ENCODE results near the gene ACSL3. TPM values are rescaled to one million over a fixed set of nuclear protein-coding genes. Genes with fewer than 3 reads are reported as not detected.
"Not testable (repeated sequence)": the region's sequence is repeated elsewhere in the genome, so short reads cannot be mapped to it uniquely, and the experiment has no call there.

Gene ACSL3
- total and polyA plus RNA-seq, 9 donors: 28.3 to 55.9 (median 48.2) TPM

DNA sequence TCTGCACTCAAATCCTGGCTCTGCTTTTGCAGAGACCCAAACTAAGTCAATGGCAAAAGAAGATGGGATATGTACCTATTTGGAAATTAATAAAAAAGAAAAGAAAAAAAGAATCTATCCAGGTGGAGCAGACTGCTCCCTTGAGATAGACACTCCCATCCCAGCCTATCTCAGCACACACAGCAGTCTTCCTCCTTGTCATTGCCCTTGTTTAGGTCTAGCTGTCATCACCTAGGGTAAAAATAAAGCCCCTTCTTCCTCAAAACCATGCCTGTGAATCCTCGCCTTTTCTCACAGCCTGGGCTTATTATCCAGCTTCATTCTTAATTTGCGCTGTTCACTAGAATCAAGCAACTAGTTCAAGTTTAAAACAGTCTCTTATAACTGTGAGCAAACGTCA, 30.7 kb upstream of the ACSL3 start:
- Histone ChIP-seq H3K4me1 (ENCODE audit: control insufficient read depth, insufficient read depth, low read length) (peaks cover 6% of the 10 kb centered on the region), H3K27ac (ENCODE audit: low read length) (no peak overlapping the region), H3K36me3 (ENCODE audit: control insufficient read depth, insufficient read depth, low read length) (no peaks in the 10 kb centered on the region), H3K27me3 (ENCODE audit: control insufficient read depth, insufficient read depth, low read length) (no peaks in the 10 kb centered on the region), H3K9me3 (replicated peaks; ENCODE audit: control insufficient read depth, low read depth, low read length) (no peaks in the 10 kb centered on the region), H3K4me3 (ENCODE audit: low read length) (no peak overlapping the region)
- WGBS (ENCODE audit: insufficient coverage): no CpG with 5 or more reads among the region's 3 CpGs
- DNase-seq: no peak

DNA sequence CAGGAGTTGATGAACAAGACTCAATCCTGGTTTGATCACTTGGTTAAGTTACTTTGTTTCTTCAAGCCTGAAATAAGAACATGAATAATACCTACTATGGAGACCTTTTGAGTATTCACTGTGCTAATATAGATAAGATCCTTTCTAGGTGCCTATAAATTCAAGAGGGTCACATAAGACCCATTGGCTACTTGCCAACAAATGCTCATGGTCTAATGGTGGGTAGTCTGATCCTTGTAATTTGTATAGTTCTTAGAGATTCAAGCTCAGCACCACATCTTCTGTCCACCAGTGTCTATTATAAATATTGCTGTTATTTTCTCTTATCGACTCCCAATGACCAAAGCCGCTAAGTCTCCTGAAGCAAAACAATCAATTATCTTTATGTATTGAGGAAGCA, 27.4 kb upstream of the ACSL3 start:
- Histone ChIP-seq H3K9me3 (replicated peaks; ENCODE audit: control insufficient read depth, low read depth, low read length) (no peaks in the 10 kb centered on the region), H3K27ac (ENCODE audit: low read length) (no peak overlapping the region), H3K4me3 (ENCODE audit: low read length) (no peak overlapping the region), H3K4me1 (ENCODE audit: control insufficient read depth, insufficient read depth, low read length) (peaks cover 6% of the 10 kb centered on the region), H3K27me3 (ENCODE audit: control insufficient read depth, insufficient read depth, low read length) (no peaks in the 10 kb centered on the region), H3K36me3 (ENCODE audit: control insufficient read depth, insufficient read depth, low read length) (no peaks in the 10 kb centered on the region)
- DNase-seq: no peak
- no CpG with 5 or more reads among the region's 2 CpGs for WGBS (ENCODE audit: insufficient coverage)

DNA sequence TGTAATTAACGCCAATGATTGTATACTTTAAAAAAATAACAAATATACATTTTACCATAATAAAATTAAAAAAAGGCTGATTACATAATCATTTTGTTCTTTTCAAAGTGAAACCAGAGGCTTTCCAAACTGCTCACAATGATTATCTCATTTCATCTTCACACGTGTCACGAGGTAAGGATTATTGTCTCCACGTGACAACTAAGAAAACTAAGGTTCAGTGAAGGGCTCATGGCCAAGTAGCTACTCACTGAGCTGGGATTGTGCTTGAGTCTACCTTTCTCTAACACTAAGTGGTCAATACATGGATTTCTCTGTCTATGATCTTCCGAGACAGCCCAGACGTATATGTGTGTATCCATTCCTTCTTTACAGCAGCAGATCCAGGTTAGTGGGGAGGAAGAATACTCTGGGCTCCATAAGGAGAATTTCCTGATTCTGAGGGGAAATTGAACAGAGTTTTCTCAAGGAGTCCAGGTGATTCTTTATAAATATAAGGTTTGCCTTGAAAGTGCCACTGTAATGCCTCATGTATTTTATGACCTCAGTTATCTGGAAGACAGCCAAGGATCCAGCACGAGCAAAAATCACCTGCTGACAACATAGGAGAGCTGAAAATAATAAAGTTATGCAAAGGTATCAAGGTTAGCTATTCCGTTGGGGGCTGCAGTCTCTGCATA, 25.6 kb upstream of the ACSL3 start:
- DNase-seq: no peak
- Histone ChIP-seq H3K36me3 (ENCODE audit: control insufficient read depth, insufficient read depth, low read length) (no peaks in the 10 kb centered on the region), H3K27me3 (ENCODE audit: control insufficient read depth, insufficient read depth, low read length) (no peaks in the 10 kb centered on the region), H3K27ac (ENCODE audit: low read length) (no peak overlapping the region), H3K4me1 (ENCODE audit: control insufficient read depth, insufficient read depth, low read length) (peaks cover 6% of the 10 kb centered on the region), H3K9me3 (replicated peaks; ENCODE audit: control insufficient read depth, low read depth, low read length) (no peaks in the 10 kb centered on the region), H3K4me3 (ENCODE audit: low read length) (no peak overlapping the region)
- WGBS (ENCODE audit: insufficient coverage): no CpG with 5 or more reads among the region's 8 CpGs

DNA sequence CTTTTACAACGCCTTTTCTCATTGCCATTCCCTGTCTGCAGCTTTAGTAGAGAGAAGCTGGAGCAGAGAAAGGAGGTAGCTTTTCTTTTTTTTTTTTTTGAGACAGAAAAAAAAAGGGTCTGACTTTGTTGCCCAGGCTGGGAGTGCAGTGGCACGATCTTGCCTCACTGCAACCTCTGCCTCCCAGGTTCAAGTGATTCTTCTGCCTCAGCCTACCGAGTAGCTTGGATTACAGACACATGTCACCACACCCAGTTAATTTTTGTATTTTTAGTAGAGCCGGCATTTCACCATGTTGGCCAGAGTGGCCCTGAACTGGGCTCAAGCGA, 25.0 kb upstream of the ACSL3 start:
- Histone ChIP-seq H3K36me3 (ENCODE audit: control insufficient read depth, insufficient read depth, low read length) (no peaks in the 10 kb centered on the region), H3K4me1 (ENCODE audit: control insufficient read depth, insufficient read depth, low read length) (peaks cover 6% of the 10 kb centered on the region), H3K27me3 (ENCODE audit: control insufficient read depth, insufficient read depth, low read length) (no peaks in the 10 kb centered on the region), H3K27ac (ENCODE audit: low read length) (no peak overlapping the region), H3K4me3 (ENCODE audit: low read length) (no peak overlapping the region), H3K9me3 (replicated peaks; ENCODE audit: control insufficient read depth, low read depth, low read length) (no peaks in the 10 kb centered on the region)
- DNase-seq: no peak
- 63% methylated on average over 2 of the region's 5 CpGs for WGBS (ENCODE audit: insufficient coverage)

DNA sequence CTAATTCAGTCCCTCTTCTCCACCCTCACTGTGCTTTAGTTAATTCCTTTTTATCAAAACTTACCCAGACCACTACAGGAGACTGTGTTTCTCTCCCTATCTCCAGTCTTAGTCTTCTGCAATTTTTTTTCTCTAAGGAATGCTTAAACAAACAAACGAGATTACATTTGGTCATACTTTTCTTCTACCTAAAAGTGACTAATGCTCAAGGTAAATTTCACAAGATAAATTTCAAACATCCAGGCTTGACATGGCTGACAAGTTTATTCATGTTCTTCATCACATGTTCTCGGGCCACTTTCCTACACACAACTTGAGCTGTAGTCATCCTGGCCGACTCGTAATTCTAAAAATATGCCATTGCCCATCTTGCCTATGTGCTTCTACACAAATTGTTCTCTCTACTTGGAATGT, 23.2 kb upstream of the ACSL3 start:
- Histone ChIP-seq H3K27me3 (ENCODE audit: control insufficient read depth, insufficient read depth, low read length) (no peaks in the 10 kb centered on the region), H3K9me3 (replicated peaks; ENCODE audit: control insufficient read depth, low read depth, low read length) (no peaks in the 10 kb centered on the region), H3K4me3 (ENCODE audit: low read length) (no peak overlapping the region), H3K36me3 (ENCODE audit: control insufficient read depth, insufficient read depth, low read length) (no peaks in the 10 kb centered on the region), H3K4me1 (ENCODE audit: control insufficient read depth, insufficient read depth, low read length) (no peaks in the 10 kb centered on the region), H3K27ac (ENCODE audit: low read length) (no peak overlapping the region)
- no peak for DNase-seq
- 87% methylated on average over 4 of the region's 4 CpGs for WGBS (ENCODE audit: insufficient coverage)

DNA sequence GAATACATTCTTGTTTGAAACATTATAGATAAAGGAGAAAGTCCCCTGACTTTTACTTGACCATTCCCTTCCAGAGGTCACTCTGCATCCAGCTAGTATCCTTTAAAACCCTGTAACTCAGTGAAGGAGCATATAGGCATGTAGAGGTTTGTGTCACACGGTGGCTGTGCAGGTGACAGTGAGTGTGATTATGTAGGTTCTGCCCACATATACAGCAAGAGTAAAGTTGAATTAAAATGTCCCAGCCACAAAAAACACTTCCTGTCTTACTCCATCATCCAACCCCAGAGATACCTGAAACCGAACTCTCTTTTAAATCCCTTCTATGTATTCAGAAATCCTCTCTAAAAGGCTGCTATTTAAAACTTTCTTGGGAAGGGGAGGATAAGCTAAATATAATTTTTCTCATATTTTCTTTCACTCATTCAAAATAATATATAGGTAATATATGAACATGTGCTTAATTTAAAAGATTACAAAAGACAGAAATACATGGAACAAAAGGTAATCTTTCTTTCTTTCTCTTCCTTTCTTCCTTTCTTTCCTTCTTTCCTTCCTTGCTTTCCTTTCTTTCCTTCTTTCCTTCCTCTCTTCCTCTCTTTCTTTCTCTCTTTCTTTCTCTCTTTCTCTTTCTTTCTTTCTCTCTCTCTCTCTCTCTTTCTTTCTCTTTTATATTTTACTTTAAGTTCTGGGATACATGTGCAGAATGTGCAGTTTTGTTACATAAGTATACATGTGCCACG, 20.6 kb upstream of the ACSL3 start:
- Histone ChIP-seq H3K27me3 (ENCODE audit: control insufficient read depth, insufficient read depth, low read length) (no peaks in the 10 kb centered on the region), H3K36me3 (ENCODE audit: control insufficient read depth, insufficient read depth, low read length) (no peaks in the 10 kb centered on the region), H3K4me1 (ENCODE audit: control insufficient read depth, insufficient read depth, low read length) (no peaks in the 10 kb centered on the region), H3K27ac (ENCODE audit: low read length) (no peak overlapping the region), H3K4me3 (ENCODE audit: low read length) (no peak overlapping the region), H3K9me3 (replicated peaks; ENCODE audit: control insufficient read depth, low read depth, low read length) (no peaks in the 10 kb centered on the region)
- DNase-seq: no peak
- WGBS (ENCODE audit: insufficient coverage): no CpG with 5 or more reads among the region's 3 CpGs

DNA sequence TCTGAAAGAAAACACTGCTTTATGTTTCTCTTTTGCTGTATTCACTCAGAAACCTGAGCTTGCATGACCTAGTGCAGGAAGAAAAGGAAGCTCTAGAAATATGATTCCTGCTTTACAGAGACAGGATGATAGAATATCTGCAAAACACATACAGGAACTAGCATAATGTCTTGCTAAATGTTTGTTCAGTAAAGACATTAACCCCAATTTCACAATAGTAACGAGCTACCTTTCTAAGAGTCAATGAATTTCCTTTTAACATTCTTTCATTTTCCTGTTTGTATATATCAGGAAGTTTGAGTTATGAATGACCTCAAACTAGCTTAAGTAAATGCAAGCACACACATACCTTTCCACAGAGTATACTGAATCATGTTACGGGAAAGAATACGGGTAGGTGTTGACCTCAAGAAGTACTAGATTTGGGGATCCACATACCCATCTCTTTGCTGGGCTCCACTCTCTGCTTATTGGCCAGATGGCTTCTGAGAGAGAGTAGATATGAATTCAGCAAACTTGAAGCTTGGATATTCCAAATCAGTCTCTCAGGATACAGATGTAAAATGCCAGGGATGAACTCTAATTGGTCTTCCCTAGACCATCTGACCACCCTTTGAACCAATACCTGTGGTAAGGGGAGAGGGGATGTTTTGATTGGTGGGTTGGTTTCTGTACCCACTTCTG, 18.2 kb upstream of the ACSL3 start:
- H3K27ac ChIP-seq (ENCODE audit: low read length): peak overlapping the region; percentile 6
- no peaks in the 10 kb centered on the region for H3K4me1 ChIP-seq (ENCODE audit: control insufficient read depth, insufficient read depth, low read length)
- no CpG with 5 or more reads among the region's 3 CpGs for WGBS (ENCODE audit: insufficient coverage)
- no peaks in the 10 kb centered on the region for H3K36me3 ChIP-seq (ENCODE audit: control insufficient read depth, insufficient read depth, low read length)
- no peak overlapping the region for H3K4me3 ChIP-seq (ENCODE audit: low read length)
- DNase-seq: peak; percentile 34
- no peaks in the 10 kb centered on the region for H3K27me3 ChIP-seq (ENCODE audit: control insufficient read depth, insufficient read depth, low read length)
- H3K9me3 ChIP-seq (replicated peaks; ENCODE audit: control insufficient read depth, low read depth, low read length): no peaks in the 10 kb centered on the region

DNA sequence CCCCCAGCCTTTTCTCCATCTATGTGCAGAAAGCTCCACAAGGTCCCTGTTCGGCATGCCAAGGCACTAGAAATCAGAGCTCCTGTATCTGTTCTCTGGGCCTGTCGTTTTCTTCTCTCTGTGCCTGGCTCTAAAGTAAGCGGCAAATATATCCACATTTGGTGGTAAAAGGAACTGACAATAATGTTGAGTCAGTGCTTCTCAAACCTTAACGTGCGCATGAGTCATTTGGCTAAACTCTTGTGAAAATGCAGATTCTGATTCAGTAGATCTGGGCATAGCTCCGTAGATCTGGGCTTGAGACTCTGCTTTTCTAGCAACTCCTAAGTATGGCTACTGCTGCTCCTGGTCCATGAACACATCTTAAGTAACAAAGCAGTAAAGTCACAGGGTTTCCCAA, 16.5 kb upstream of the ACSL3 start:
- Histone ChIP-seq H3K27ac (ENCODE audit: low read length) (no peak overlapping the region), H3K36me3 (ENCODE audit: control insufficient read depth, insufficient read depth, low read length) (no peaks in the 10 kb centered on the region), H3K4me3 (ENCODE audit: low read length) (no peak overlapping the region), H3K27me3 (ENCODE audit: control insufficient read depth, insufficient read depth, low read length) (no peaks in the 10 kb centered on the region), H3K9me3 (replicated peaks; ENCODE audit: control insufficient read depth, low read depth, low read length) (no peaks in the 10 kb centered on the region), H3K4me1 (ENCODE audit: control insufficient read depth, insufficient read depth, low read length) (no peaks in the 10 kb centered on the region)
- peak; percentile 49 for DNase-seq
- 67% methylated on average over 5 of the region's 6 CpGs for WGBS (ENCODE audit: insufficient coverage)

DNA sequence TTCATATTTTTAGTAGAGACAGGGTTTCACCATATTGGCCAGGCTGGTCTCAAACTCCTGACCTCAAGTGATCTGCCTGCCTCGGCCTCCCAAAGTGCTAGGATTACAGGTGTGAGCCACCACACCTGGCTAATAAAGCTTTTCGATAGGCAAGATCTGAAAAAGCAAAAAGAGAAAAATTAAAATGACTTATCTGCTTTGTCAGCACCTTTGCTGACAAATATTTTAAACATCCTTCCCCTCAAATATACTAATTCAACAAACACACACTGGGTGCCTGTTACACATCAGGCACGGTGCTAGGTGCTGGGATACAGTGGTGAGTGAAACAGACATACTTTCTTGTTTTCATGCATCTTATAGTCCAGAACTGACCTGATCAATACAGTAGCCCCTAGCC, 15.5 kb upstream of the ACSL3 start:
- not testable (repeated sequence) for DNase-seq; H3K4me3 ChIP-seq (ENCODE audit: low read length); H3K36me3 ChIP-seq (ENCODE audit: control insufficient read depth, insufficient read depth, low read length); H3K27me3 ChIP-seq (ENCODE audit: control insufficient read depth, insufficient read depth, low read length); H3K27ac ChIP-seq (ENCODE audit: low read length); H3K4me1 ChIP-seq (ENCODE audit: control insufficient read depth, insufficient read depth, low read length); H3K9me3 ChIP-seq (replicated peaks; ENCODE audit: control insufficient read depth, low read depth, low read length)
- 80% methylated on average over 1 of the region's 3 CpGs for WGBS (ENCODE audit: insufficient coverage)

DNA sequence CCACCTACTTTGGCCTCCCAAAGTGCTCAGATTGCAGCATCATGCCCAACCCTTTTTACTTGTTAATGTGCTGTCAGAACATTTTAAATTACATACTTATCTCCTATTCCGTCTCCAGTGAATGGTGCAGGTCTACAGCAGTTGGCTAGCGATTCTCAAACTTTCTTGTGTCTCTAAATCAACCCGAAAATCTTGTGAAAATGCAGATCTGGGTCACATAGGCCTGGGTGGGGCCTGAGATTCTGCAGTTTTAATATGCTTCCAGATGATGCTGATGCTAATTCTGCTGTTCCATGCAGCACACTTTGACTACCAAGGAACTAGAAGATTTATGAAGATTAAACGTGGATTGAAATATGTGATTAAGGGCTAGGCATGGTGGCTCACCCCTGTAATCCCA, 14.8 kb upstream of the ACSL3 start:
- no peaks in the 10 kb centered on the region for H3K36me3 ChIP-seq (ENCODE audit: control insufficient read depth, insufficient read depth, low read length)
- no peaks in the 10 kb centered on the region for H3K9me3 ChIP-seq (replicated peaks; ENCODE audit: control insufficient read depth, low read depth, low read length)
- no peak overlapping the region for H3K27ac ChIP-seq (ENCODE audit: low read length)
- no peaks in the 10 kb centered on the region for H3K27me3 ChIP-seq (ENCODE audit: control insufficient read depth, insufficient read depth, low read length)
- no peak overlapping the region for H3K4me3 ChIP-seq (ENCODE audit: low read length)
- no peak for DNase-seq
- no peaks in the 10 kb centered on the region for H3K4me1 ChIP-seq (ENCODE audit: control insufficient read depth, insufficient read depth, low read length)
- 96% methylated on average over 3 of the region's 4 CpGs for WGBS (ENCODE audit: insufficient coverage)

Measured in muscle of leg (tissue), 11 donors.